Liver (tissue), 9 donors: Measurements from ENCODE around the gene MEGF6. TPM values are rescaled to one million over a fixed set of nuclear protein-coding genes. Genes with fewer than 3 reads are reported as not detected.

Source experiments
- DNase-seq: peaks from one replicate; pipeline ENCODE4 v3.0.0-alpha.2; 2017; ENCODE audit warnings: low spot score
- H3K27ac ChIP-seq, 2 donors: one replicate each; pipeline ENCODE4 v1.7.0; 2013; ENCODE audit warnings: inconsistent platforms in 2 of 2, low read length in 2 of 2, control low read depth in 1 of 2, low read depth in 1 of 2, mild to moderate bottlenecking in 1 of 2
- H3K27me3 ChIP-seq, 4 donors: one replicate each; pipeline versions ENCODE4 v1.6.1 to v1.7.0; 2013; ENCODE audit warnings: low read length in 3 of 4, inconsistent platforms in 1 of 4, mild to moderate bottlenecking in 1 of 4, moderate library complexity in 1 of 4; ENCODE audit not compliant: control insufficient read depth in 4 of 4, insufficient read depth in 4 of 4
- H3K36me3 ChIP-seq, 4 donors: one replicate each; pipeline versions ENCODE4 v1.6.1 to v1.7.0; 2013; ENCODE audit warnings: low read length in 3 of 4, mild to moderate bottlenecking in 3 of 4, low read depth in 1 of 4, moderate library complexity in 1 of 4; ENCODE audit not compliant: control insufficient read depth in 4 of 4, insufficient read depth in 3 of 4
- H3K4me1 ChIP-seq, 4 donors: one replicate each; pipeline versions ENCODE4 v1.6.1 to v1.7.0; 2013; ENCODE audit warnings: low read length in 3 of 4, mild to moderate bottlenecking in 3 of 4, moderate library complexity in 1 of 4; ENCODE audit not compliant: control insufficient read depth in 4 of 4, insufficient read depth in 4 of 4
- H3K4me3 ChIP-seq, 3 donors: one replicate each; pipeline versions ENCODE4 v1.6.1 to v1.7.0; 2013; ENCODE audit warnings: low read length in 3 of 3, control low read depth in 1 of 3, low read depth in 1 of 3, mild to moderate bottlenecking in 1 of 3
- H3K9ac ChIP-seq, 2 donors: one replicate each; pipeline ENCODE4 v1.7.0; 2013; ENCODE audit warnings: low read length in 2 of 2, mild to moderate bottlenecking in 2 of 2, moderate library complexity in 2 of 2, control low read depth in 1 of 2, low read depth in 1 of 2
- H3K9me3 ChIP-seq, 4 donors: one replicate each; pipeline versions ENCODE4 v1.6.1 to v1.7.0; 2013; ENCODE audit warnings: low read length in 3 of 4; ENCODE audit not compliant: control insufficient read depth in 4 of 4
- CTCF ChIP-seq: fragments of 150-350 bp; IDR thresholded peaks from 2 replicates; pipeline ENCODE4 v1.5.1; 2017; ENCODE audit warnings: improper control_type of control experiment, low read depth, low read length; ENCODE audit not compliant: missing input control
- EGR1 ChIP-seq, 2 donors: IDR thresholded peaks; 2 replicates each; pipeline ENCODE4 v1.6.1; 2016 to 2018; ENCODE audit warnings: antibody characterized with exemption in 2 of 2, low read depth in 2 of 2
- FOXA2 ChIP-seq: IDR thresholded peaks from 2 replicates; pipeline ENCODE4 v1.6.1; 2016; ENCODE audit warnings: antibody characterized with exemption
- GABPA ChIP-seq, 2 donors: IDR thresholded peaks in 1 of 2; conservative IDR thresholded peaks in 1 of 2; 2 replicates each; pipeline ENCODE4 v1.6.1; 2016; ENCODE audit warnings: antibody characterized with exemption in 2 of 2, mild to moderate bottlenecking in 1 of 2, moderate library complexity in 1 of 2
- HNF4A ChIP-seq, 2 donors: conservative IDR thresholded peaks; 2 replicates each; pipeline ENCODE4 v1.6.1; 2016; ENCODE audit warnings: antibody characterized with exemption in 2 of 2, mild to moderate bottlenecking in 2 of 2
- HNF4G ChIP-seq: IDR thresholded peaks from 2 replicates; pipeline ENCODE4 v1.6.1; 2016; ENCODE audit warnings: antibody characterized with exemption
- JUND ChIP-seq, 2 donors: IDR thresholded peaks; 2 replicates each; pipeline ENCODE4 v1.6.1; 2016; ENCODE audit warnings: antibody characterized with exemption in 2 of 2
- MAX ChIP-seq: IDR thresholded peaks from 2 replicates; pipeline ENCODE4 v1.6.1; 2016; ENCODE audit warnings: antibody characterized with exemption
- NR2F2 ChIP-seq: IDR thresholded peaks from 2 replicates; pipeline ENCODE4 v1.6.1; 2016; ENCODE audit warnings: antibody characterized with exemption
- RAD21 ChIP-seq, 2 donors: IDR thresholded peaks; 2 replicates each; pipeline ENCODE4 v1.6.1; 2016; ENCODE audit warnings: antibody characterized with exemption in 2 of 2, mild to moderate bottlenecking in 2 of 2
- REST ChIP-seq: IDR thresholded peaks from 2 replicates; pipeline ENCODE4 v1.6.1; 2016; ENCODE audit warnings: antibody characterized with exemption, mild to moderate bottlenecking
- RXRA ChIP-seq, 2 donors: IDR thresholded peaks; 2 replicates each; pipeline ENCODE4 v1.6.1; 2017 to 2018; ENCODE audit warnings: antibody characterized with exemption in 2 of 2, mild to moderate bottlenecking in 1 of 2
- SP1 ChIP-seq: IDR thresholded peaks from 2 replicates; pipeline ENCODE4 v1.6.1; 2018; ENCODE audit warnings: antibody characterized with exemption, mild to moderate bottlenecking
- TAF1 ChIP-seq: conservative IDR thresholded peaks from 2 replicates; pipeline ENCODE4 v1.6.1; 2016; ENCODE audit warnings: antibody characterized with exemption, mild to moderate bottlenecking
- YY1 ChIP-seq: IDR thresholded peaks from 2 replicates; pipeline ENCODE4 v1.6.1; 2016; ENCODE audit warnings: antibody characterized with exemption, mild to moderate bottlenecking
- ZBTB33 ChIP-seq: IDR thresholded peaks from 2 replicates; pipeline ENCODE4 v1.6.1; 2016; ENCODE audit warnings: antibody characterized with exemption
- WGBS: extraction: QIAGEN DNeasy Blood & Tissue Kit; methylation state at CpG from one replicate; pipeline ENCODE4 v1.1.7; 2013; 5-methylcytosine and 5-hydroxymethylcytosine counted together
- polyA plus RNA-seq, 2 donors: library from polyadenylated mRNA; stranded (reverse) in 1 of 2; unstranded in 1 of 2; fragments of 200-250 nt in 1 of 2; fragments of >200 nt in 1 of 2; fragmentation: Nextera tagmentation in 1 of 2; extraction: Ambion mirVana in 1 of 2; gene quantifications; one replicate each; pipeline versions ENCODE4 v1.2.1 to v1.2.3, GENCODE V29; 2013 to 2015
- total RNA-seq, 2 donors: library from RNA; depleted of rRNA; stranded (reverse); fragments of >200 nt; gene quantifications; one replicate each; pipeline ENCODE4 v1.2.3, GENCODE V29; 2014
- donor health status: healthy.
- donor health status: healthy.
- donor health status: healthy.
- donor health status: healthy.
- donor health status: healthy.

MEGF6 gene
- total and polyA plus RNA-seq, 4 donors: 1.3 to 11.0 (median 4.0) TPM

- 97% methylated on average over 26 of the region's 26 CpGs for WGBS
- Histone ChIP-seq H3K4me1 (no peaks in the 10 kb centered on the region), H3K9ac (no peak overlapping the region), H3K27ac (no peak overlapping the region), H3K27me3 (no peaks in the 10 kb centered on the region), H3K36me3 (peaks cover 9 to 37% (median 32%) of the 10 kb centered on the region in 4 donors), H3K4me3 (no peak overlapping the region), H3K9me3 (no peaks in the 10 kb centered on the region)
- TF ChIP-seq SP1 (no peak), NR2F2 (no peak), CTCF (no peak), MAX (no peak), TAF1 (no peak), YY1 (no peak), HNF4G (no peak), RXRA (IDR thresholded peaks at IDR 0.05) (no peak), FOXA2 (no peak), EGR1 (IDR thresholded peaks at IDR 0.05; ENCODE audit: low read depth in 2 of 2) (no peak)
- DNase-seq: no peak
Observed at GRCh38 chr1:3641046-3641760, 29.9 kb upstream of the MEGF6 start.

GRCh38 chr1:3640121-3640837 is 29.0 kb upstream of the MEGF6 start:
- Histone ChIP-seq H3K27ac (no peak overlapping the region), H3K4me1 (no peaks in the 10 kb centered on the region), H3K9ac (no peak overlapping the region), H3K36me3 (peaks cover 8 to 37% (median 30%) of the 10 kb centered on the region in 4 donors), H3K27me3 (no peaks in the 10 kb centered on the region), H3K9me3 (no peaks in the 10 kb centered on the region), H3K4me3 (no peak overlapping the region)
- TF ChIP-seq SP1 (no peak), FOXA2 (no peak), NR2F2 (no peak), HNF4A (conservative IDR thresholded peaks at IDR 0.05) (no peak)
- 93% methylated on average over 36 of the region's 36 CpGs for WGBS
- no peak for DNase-seq

GRCh38 chr1:3639397-3639911 is 28.1 kb upstream of the MEGF6 start:
- Histone ChIP-seq H3K4me3 (no peak overlapping the region), H3K9me3 (no peaks in the 10 kb centered on the region), H3K9ac (no peak overlapping the region), H3K27ac (no peak overlapping the region), H3K4me1 (no peaks in the 10 kb centered on the region), H3K36me3 (peaks cover 12 to 45% (median 36%) of the 10 kb centered on the region in 4 donors), H3K27me3 (no peaks in the 10 kb centered on the region)
- 97% methylated on average over 23 of the region's 23 CpGs for WGBS
- no peak for DNase-seq
- no peak for TF ChIP-seq RAD21 (IDR thresholded peaks at IDR 0.05)
- no peak for TF ChIP-seq REST
- TF ChIP-seq CTCF: no peak
- TF ChIP-seq RXRA (IDR thresholded peaks at IDR 0.05): no peak
- TF ChIP-seq ZBTB33: no peak
- no peak for TF ChIP-seq TAF1
- no peak for TF ChIP-seq GABPA (IDR thresholded peaks at IDR 0.05 in 1 of 2, conservative IDR thresholded peaks at IDR 0.05 in 1 of 2)
- no peak for TF ChIP-seq JUND (IDR thresholded peaks at IDR 0.05)
- TF ChIP-seq NR2F2: no peak
